Fibroblast of skin of left biceps (primary cell): ENCODE results near the gene PCDHB15.
"Not testable (repeated sequence)": the region's sequence is repeated elsewhere in the genome, so short reads cannot be mapped to it uniquely, and the experiment has no call there.

Experiments used
- DNase-seq, 2 experiments: peaks; one replicate each; pipeline ENCODE4 v3.0.0-alpha.2; 2013; ENCODE audit warnings: low read depth in 2 of 2

Gene PCDHB15

DNA sequence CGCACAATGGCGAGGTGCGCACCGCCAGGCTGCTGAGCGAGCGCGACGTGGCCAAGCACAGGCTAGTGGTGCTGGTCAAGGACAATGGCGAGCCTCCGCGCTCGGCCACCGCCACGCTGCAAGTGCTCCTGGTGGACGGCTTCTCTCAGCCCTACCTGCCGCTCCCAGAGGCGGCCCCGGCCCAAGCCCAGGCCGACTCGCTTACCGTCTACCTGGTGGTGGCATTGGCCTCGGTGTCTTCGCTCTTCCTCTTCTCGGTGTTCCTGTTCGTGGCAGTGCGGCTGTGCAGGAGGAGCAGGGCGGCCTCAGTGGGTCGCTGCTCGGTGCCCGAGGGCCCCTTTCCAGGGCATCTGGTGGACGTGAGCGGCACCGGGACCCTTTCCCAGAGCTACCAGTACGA, 2.2 kb downstream of the PCDHB15 start:
- not testable (repeated sequence) for DNase-seq

DNA sequence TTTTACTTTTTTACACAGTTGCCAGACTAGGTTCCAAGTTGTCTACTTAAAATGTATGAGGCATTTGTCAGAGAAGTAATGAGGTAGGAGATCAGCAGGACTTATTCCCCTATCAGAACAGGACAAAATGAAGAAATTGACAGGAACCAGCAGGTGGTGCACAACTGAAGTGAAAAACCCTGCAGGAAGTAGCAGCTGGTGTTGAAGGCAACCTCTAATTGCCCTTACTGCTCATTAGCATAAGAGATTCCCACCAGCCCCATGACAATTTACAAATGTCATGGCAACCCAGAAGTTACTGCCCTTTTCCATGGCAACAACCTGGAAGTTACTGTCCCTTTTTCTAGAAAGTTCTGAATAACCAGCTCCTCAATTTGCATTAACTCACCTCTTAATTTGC, 5.4 kb downstream of the PCDHB15 start:
- DNase-seq, result no peak

- DNase-seq, result no peak
Measured at GRCh38 chr5:141258464-141258863, 13.3 kb downstream of the PCDHB15 start.

DNA sequence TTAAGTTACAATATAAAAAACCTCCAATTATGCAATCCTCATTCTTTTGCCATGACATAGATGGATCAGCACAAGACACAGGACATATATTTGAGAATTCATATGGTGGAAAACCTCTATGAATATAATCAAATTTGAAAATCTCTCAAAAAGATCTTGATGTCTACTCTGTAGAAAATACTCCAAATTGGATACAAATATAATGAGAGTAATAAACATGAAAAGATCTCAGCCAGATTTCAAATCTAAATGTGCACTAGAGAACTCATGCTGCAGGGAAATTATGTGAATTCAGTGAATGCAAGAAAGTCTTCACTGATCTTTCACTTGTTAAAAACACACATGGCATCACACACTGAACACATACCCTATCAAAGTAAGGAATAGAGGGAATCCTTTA, 13.8 kb downstream of the PCDHB15 start:
- no peak for DNase-seq

GRCh38 chr5:141260458-141261237, 15.5 kb downstream of the PCDHB15 start:
- no peak for DNase-seq

DNA sequence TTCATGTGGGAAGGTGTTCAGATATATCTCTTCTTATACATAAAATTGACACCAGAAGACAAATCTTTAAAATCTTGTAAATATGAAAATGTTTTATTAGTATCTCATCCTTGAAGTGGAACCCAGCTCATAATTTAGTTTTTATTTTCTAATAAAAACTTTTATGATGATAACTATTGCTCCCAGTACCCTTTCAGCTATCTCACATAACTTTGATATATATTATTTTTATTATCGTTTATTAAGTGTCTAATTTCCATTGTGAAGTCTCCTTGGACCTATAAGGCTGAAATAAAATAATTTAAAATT, 16.0 kb downstream of the PCDHB15 start:
- no peak for DNase-seq

- no peak for DNase-seq
Measured at GRCh38 chr5:141269195-141269594, 24.0 kb downstream of the PCDHB15 start.

DNA sequence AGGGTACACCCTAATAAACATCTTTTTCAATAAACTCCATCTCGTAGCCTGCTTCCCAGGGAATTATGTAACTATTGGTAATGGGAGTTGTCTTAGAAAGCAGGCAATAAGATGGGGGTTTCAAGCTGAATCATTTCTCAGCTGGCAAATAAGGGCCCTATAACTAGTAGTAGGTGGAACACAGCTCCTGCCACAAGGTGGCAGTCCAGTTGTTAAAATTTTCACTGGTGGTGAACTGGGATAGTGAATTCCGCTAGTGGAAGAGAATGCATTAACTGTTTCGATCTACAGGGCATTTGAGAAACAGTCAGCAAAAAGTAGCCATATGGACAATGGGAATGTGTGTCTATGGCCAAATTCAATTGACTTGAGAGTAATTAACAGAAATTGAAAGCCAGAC, 27.7 kb downstream of the PCDHB15 start:
- DNase-seq, result no peak

DNA sequence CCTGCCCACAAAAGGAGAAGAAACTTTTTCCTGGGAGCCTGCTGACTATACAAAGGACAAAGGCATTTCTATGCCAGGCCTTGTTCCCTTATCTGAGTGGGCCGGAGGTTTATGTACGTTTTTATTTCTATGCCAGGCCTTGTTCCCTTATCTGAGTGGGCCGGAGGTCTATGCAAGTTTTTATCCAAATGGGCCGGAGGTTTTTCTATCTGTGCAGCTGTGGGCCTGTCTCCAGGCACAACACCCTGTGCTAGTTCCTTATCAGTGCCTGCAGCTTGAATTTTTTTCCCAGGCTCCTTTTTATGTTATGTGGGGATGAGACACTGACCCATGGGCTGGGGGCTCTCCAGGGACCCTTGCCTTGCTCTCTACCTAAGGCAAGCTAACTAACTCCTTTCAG, 53.2 kb downstream of the PCDHB15 start:
- DNase-seq, result no peak
